DOHH2 (cell line): ENCODE measurements around the gene PDE8A.
"Not testable (repeated sequence)": the region's sequence is repeated elsewhere in the genome, so short reads cannot be mapped to it uniquely, and the experiment has no call there.

ENCODE experiments used
- H3F3A ChIP-seq: fragments of 200-600 bp; sonication (generic), shearing (Covaris generic); 2 replicates; pipeline ENCODE4 v1.6.0; 2016; ENCODE audit warnings: antibody characterized with exemption, mild to moderate bottlenecking; ENCODE audit not compliant: control insufficient read depth, insufficient read depth
- H3K27ac ChIP-seq: fragments of 200-600 bp; sonication (generic); 2 replicates; pipeline ENCODE4 v1.5.1; 2014; ENCODE audit warnings: low read depth, mild to moderate bottlenecking, low read length, moderate library complexity
- H3K27me3 ChIP-seq: fragments of 200-600 bp; sonication (generic); 2 replicates; pipeline ENCODE4 v1.6.1; 2014; ENCODE audit warnings: mild to moderate bottlenecking, low read length, mixed read lengths; ENCODE audit not compliant: control insufficient read depth
- H3K36me3 ChIP-seq: fragments of 200-600 bp; sonication (generic); 2 replicates; pipeline ENCODE4 v1.6.1; 2014; ENCODE audit warnings: mild to moderate bottlenecking, low read length, moderate library complexity, mixed read lengths; ENCODE audit not compliant: control insufficient read depth
- H3K4me1 ChIP-seq: fragments of 200-600 bp; sonication (generic); 2 replicates; pipeline ENCODE4 v1.6.1; 2014; ENCODE audit warnings: mild to moderate bottlenecking, low read length, mixed read lengths; ENCODE audit not compliant: control insufficient read depth
- H3K4me2 ChIP-seq: fragments of 200-600 bp; sonication (generic); 2 replicates; pipeline ENCODE4 v1.6.0; 2014; ENCODE audit warnings: mild to moderate bottlenecking, low read length, moderate library complexity
- H3K4me3 ChIP-seq: fragments of 200-600 bp; sonication (generic); 2 replicates; pipeline ENCODE4 v1.5.1; 2014; ENCODE audit warnings: mild to moderate bottlenecking, low read length, mixed read lengths
- H3K79me2 ChIP-seq: fragments of 200-600 bp; sonication (generic); 2 replicates; pipeline ENCODE4 v1.6.1; 2014; ENCODE audit warnings: mild to moderate bottlenecking, low read length, mixed read lengths; ENCODE audit not compliant: control insufficient read depth
- H3K9me2 ChIP-seq: fragments of 200-600 bp; sonication (generic); replicated peaks from 2 replicates; pipeline ENCODE4 v1.6.1; 2014; ENCODE audit warnings: mild to moderate bottlenecking, low read length, mixed read lengths; ENCODE audit not compliant: control insufficient read depth
- H3K9me3 ChIP-seq: fragments of 200-600 bp; sonication (generic); 2 replicates; pipeline ENCODE4 v1.6.1; 2014; ENCODE audit warnings: antibody characterized with exemption, low read length, mixed read lengths; ENCODE audit not compliant: control insufficient read depth, insufficient read depth
- H4K20me1 ChIP-seq: fragments of 200-600 bp; sonication (generic); 2 replicates; pipeline ENCODE4 v1.6.0; 2014; ENCODE audit warnings: low read depth, mild to moderate bottlenecking, antibody characterized with exemption, low read length, moderate library complexity; ENCODE audit not compliant: control insufficient read depth, insufficient read depth
- EZH2phosphoT487 ChIP-seq: fragments of 200-600 bp; sonication (generic); IDR thresholded peaks from 2 replicates; pipeline ENCODE4 v1.6.1; 2017; ENCODE audit warnings: borderline replicate concordance, mild to moderate bottlenecking, antibody characterized with exemption, low read length, moderate library complexity, mixed read lengths
- TF ChIP-seq, protein P1 (sequence below): fragments of 200-600 bp; sonication (generic); IDR thresholded peaks from one replicate; pipeline ENCODE4 v1.5.1; 2014; ENCODE audit warnings: antibody characterized with exemption, mild to moderate bottlenecking, low read depth, low read length; ENCODE audit not compliant: poor library complexity, severe bottlenecking

The PDE8A gene

GRCh38 chr15:85010071-85010385 lies 28.4 kb downstream of the PDE8A start:
- Histone ChIP-seq H3K4me2 (peak overlapping the region; percentile 59), H3K27me3 (no peaks in the 10 kb centered on the region), H3K4me1 (peaks cover 57% of the 10 kb centered on the region), H3K4me3 (peak overlapping the region; percentile 46), H3K79me2 (peaks cover 49% of the 10 kb centered on the region), H3K9me3 (no peaks in the 10 kb centered on the region), H3F3A (peaks cover 11% of the 10 kb centered on the region), H3K36me3 (no peaks in the 10 kb centered on the region), H3K27ac (peak overlapping the region; percentile 63), H3K9me2 (no peaks in the 10 kb centered on the region), H4K20me1 (no peaks in the 10 kb centered on the region)
- TF ChIP-seq, protein P1, sequence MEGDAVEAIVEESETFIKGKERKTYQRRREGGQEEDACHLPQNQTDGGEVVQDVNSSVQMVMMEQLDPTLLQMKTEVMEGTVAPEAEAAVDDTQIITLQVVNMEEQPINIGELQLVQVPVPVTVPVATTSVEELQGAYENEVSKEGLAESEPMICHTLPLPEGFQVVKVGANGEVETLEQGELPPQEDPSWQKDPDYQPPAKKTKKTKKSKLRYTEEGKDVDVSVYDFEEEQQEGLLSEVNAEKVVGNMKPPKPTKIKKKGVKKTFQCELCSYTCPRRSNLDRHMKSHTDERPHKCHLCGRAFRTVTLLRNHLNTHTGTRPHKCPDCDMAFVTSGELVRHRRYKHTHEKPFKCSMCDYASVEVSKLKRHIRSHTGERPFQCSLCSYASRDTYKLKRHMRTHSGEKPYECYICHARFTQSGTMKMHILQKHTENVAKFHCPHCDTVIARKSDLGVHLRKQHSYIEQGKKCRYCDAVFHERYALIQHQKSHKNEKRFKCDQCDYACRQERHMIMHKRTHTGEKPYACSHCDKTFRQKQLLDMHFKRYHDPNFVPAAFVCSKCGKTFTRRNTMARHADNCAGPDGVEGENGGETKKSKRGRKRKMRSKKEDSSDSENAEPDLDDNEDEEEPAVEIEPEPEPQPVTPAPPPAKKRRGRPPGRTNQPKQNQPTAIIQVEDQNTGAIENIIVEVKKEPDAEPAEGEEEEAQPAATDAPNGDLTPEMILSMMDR, result no peak
- no peak for TF ChIP-seq EZH2phosphoT487

GRCh38 chr15:85010386-85011159 lies 28.9 kb downstream of the PDE8A start:
- no peaks in the 10 kb centered on the region for H4K20me1 ChIP-seq
- H3K4me1 ChIP-seq, result peaks cover 60% of the 10 kb centered on the region
- H3F3A ChIP-seq, result peaks cover 11% of the 10 kb centered on the region
- TF ChIP-seq EZH2phosphoT487, result no peak
- TF ChIP-seq, protein P1, result peak; percentile 45
- H3K27me3 ChIP-seq, result no peaks in the 10 kb centered on the region
- no peaks in the 10 kb centered on the region for H3K9me3 ChIP-seq
- no peaks in the 10 kb centered on the region for H3K36me3 ChIP-seq
- peak overlapping the region; percentile 59 for H3K4me2 ChIP-seq
- peak overlapping the region; percentile 63 for H3K27ac ChIP-seq
- H3K9me2 ChIP-seq, result no peaks in the 10 kb centered on the region
- peak overlapping the region; percentile 46 for H3K4me3 ChIP-seq
- H3K79me2 ChIP-seq, result peaks cover 55% of the 10 kb centered on the region

GRCh38 chr15:85011160-85011571 lies 29.5 kb downstream of the PDE8A start:
- peak overlapping the region; percentile 59 for H3K4me2 ChIP-seq
- H3K4me1 ChIP-seq, result peaks cover 63% of the 10 kb centered on the region
- H3K9me2 ChIP-seq, result no peaks in the 10 kb centered on the region
- H3F3A ChIP-seq, result peaks cover 11% of the 10 kb centered on the region
- TF ChIP-seq, protein P1, result no peak
- TF ChIP-seq EZH2phosphoT487, result no peak
- peaks cover 59% of the 10 kb centered on the region for H3K79me2 ChIP-seq
- H3K27me3 ChIP-seq, result no peaks in the 10 kb centered on the region
- H3K27ac ChIP-seq, result peak overlapping the region; percentile 63
- no peaks in the 10 kb centered on the region for H4K20me1 ChIP-seq
- no peaks in the 10 kb centered on the region for H3K9me3 ChIP-seq
- peak overlapping the region; percentile 46 for H3K4me3 ChIP-seq
- H3K36me3 ChIP-seq, result no peaks in the 10 kb centered on the region

DNA sequence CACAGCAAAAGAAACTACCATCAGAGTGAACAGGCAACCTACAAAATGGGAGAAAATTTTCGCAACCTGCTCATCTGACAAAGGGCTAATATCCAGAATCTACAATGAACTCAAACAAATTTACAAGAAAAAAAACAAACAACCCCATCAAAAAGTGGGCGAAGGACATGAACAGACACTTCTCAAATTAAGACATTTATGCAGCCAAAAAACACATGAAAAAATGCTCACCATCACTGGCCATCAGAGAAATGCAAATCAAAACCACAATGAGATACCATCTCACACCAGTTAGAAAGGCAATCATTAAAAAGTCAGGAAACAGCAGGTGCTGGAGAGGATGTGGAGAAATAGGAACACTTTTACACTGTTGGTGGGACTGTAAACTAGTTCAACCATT lies 30.1 kb downstream of the PDE8A start:
- H3K9me2 ChIP-seq, H3K4me3 ChIP-seq, H4K20me1 ChIP-seq, H3K4me2 ChIP-seq, H3K27me3 ChIP-seq, H3K36me3 ChIP-seq, H3K9me3 ChIP-seq, H3K27ac ChIP-seq: not testable (repeated sequence)
- peaks cover 64% of the 10 kb centered on the region for H3K79me2 ChIP-seq
- peaks cover 63% of the 10 kb centered on the region for H3K4me1 ChIP-seq
- peaks cover 11% of the 10 kb centered on the region for H3F3A ChIP-seq
